ENCODE measurements around the gene SPART. TPM values are rescaled to one million over a fixed set of nuclear protein-coding genes. Genes with fewer than 3 reads are reported as not detected.

The SPART gene
- total RNA-seq, 1 donor from 2014 or later = 32.7 TPM

DNA sequence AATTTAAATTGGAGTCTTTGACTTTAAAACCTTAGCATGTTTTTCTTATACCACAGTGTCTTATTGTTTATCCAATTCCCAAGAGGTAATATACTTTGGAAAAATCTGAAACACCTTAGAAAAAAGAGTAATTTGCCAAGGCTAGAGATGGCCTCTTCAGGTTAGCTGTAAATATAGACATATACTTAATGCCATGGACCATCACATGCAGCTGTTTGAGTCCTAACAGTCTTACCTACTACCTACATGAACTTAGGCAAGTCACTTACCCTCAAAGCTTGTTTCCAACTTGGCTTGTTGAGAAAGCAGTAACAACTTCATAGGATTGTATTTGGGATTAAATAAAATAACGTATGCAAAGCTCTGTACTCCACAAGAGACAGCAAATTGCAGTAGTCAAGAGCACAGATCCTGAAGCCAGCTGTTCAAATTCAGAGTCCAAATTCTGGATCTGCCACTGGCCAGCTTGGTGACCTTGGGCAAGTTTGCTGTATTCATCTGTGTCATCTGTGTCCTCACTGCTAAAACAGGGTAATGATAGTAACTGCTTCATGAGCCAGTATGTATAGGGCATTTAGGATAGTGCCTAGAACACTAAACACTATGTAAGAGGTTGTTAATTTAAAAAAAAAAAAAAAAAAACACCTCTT lies 13.2 kb upstream of the SPART start:
- Histone ChIP-seq H3K36me3 (no peaks in the 10 kb centered on the region), H3K4me3 (no peak overlapping the region), H3K4me1 (no peaks in the 10 kb centered on the region), H3K9me3 (replicated peaks) (no peaks in the 10 kb centered on the region), H3K27me3 (ENCODE audit: low read depth) (no peaks in the 10 kb centered on the region), H3K27ac (replicated peaks) (no peak overlapping the region)
- intact Hi-C loops (cut with micrococcal nuclease) = no loop called here
- TF ChIP-seq, protein P1, sequence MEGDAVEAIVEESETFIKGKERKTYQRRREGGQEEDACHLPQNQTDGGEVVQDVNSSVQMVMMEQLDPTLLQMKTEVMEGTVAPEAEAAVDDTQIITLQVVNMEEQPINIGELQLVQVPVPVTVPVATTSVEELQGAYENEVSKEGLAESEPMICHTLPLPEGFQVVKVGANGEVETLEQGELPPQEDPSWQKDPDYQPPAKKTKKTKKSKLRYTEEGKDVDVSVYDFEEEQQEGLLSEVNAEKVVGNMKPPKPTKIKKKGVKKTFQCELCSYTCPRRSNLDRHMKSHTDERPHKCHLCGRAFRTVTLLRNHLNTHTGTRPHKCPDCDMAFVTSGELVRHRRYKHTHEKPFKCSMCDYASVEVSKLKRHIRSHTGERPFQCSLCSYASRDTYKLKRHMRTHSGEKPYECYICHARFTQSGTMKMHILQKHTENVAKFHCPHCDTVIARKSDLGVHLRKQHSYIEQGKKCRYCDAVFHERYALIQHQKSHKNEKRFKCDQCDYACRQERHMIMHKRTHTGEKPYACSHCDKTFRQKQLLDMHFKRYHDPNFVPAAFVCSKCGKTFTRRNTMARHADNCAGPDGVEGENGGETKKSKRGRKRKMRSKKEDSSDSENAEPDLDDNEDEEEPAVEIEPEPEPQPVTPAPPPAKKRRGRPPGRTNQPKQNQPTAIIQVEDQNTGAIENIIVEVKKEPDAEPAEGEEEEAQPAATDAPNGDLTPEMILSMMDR (IDR thresholded peaks at IDR 0.05; ENCODE audit: borderline replicate concordance) = no peak
- DNase-seq = no peak

- no peak for DNase-seq
- intact Hi-C loops (cut with micrococcal nuclease) = no loop called here
- TF ChIP-seq, protein P1 (IDR thresholded peaks at IDR 0.05; ENCODE audit: borderline replicate concordance) = no peak
- H3K4me3 ChIP-seq = no peak overlapping the region
- H3K4me1 ChIP-seq = no peaks in the 10 kb centered on the region
- peak overlapping the region; percentile 57 for H3K27ac ChIP-seq (replicated peaks)
- H3K9me3 ChIP-seq (replicated peaks) = no peaks in the 10 kb centered on the region
- no peaks in the 10 kb centered on the region for H3K36me3 ChIP-seq
- no peaks in the 10 kb centered on the region for H3K27me3 ChIP-seq (ENCODE audit: low read depth)
Measured at GRCh38 chr13:36358175-36358718, 12.1 kb upstream of the SPART start.

GRCh38 chr13:36357692-36358091 lies 11.5 kb upstream of the SPART start:
- intact Hi-C loops (cut with micrococcal nuclease) = no loop called here
- no peaks in the 10 kb centered on the region for H3K4me1 ChIP-seq
- no peak overlapping the region for H3K4me3 ChIP-seq
- peak overlapping the region; percentile 57 for H3K27ac ChIP-seq (replicated peaks)
- H3K36me3 ChIP-seq = no peaks in the 10 kb centered on the region
- TF ChIP-seq, protein P1 (IDR thresholded peaks at IDR 0.05; ENCODE audit: borderline replicate concordance) = no peak
- peak; percentile 56 for DNase-seq
- H3K9me3 ChIP-seq (replicated peaks) = no peaks in the 10 kb centered on the region
- no peaks in the 10 kb centered on the region for H3K27me3 ChIP-seq (ENCODE audit: low read depth)

GRCh38 chr13:36357231-36357630 lies 11.0 kb upstream of the SPART start:
- Histone ChIP-seq H3K36me3 (no peaks in the 10 kb centered on the region), H3K4me1 (no peaks in the 10 kb centered on the region), H3K27ac (replicated peaks) (peak overlapping the region; percentile 36), H3K4me3 (no peak overlapping the region), H3K27me3 (ENCODE audit: low read depth) (no peaks in the 10 kb centered on the region), H3K9me3 (replicated peaks) (no peaks in the 10 kb centered on the region)
- intact Hi-C loops (cut with micrococcal nuclease) = no loop called here
- TF ChIP-seq, protein P1 (IDR thresholded peaks at IDR 0.05; ENCODE audit: borderline replicate concordance) = no peak
- no peak for DNase-seq

GRCh38 chr13:36356058-36356457 lies 9.9 kb upstream of the SPART start:
- DNase-seq = no peak
- H3K27me3 ChIP-seq (ENCODE audit: low read depth) = no peaks in the 10 kb centered on the region
- H3K27ac ChIP-seq (replicated peaks) = no peak overlapping the region
- TF ChIP-seq, protein P1 (IDR thresholded peaks at IDR 0.05; ENCODE audit: borderline replicate concordance) = no peak
- H3K4me3 ChIP-seq = no peak overlapping the region
- H3K36me3 ChIP-seq = no peaks in the 10 kb centered on the region
- H3K4me1 ChIP-seq = no peaks in the 10 kb centered on the region
- intact Hi-C loops (cut with micrococcal nuclease) = no loop called here
- no peaks in the 10 kb centered on the region for H3K9me3 ChIP-seq (replicated peaks)
